GM23248 (cell line): Measurements from ENCODE around the gene CAPN13. TPM values are rescaled to one million over a fixed set of nuclear protein-coding genes. Genes with fewer than 3 reads are reported as not detected.
"Not testable (repeated sequence)": the region's sequence is repeated elsewhere in the genome, so short reads cannot be mapped to it uniquely, and the experiment has no call there.

Experiments used
- DNase-seq: peaks from one replicate; pipeline ENCODE4 v3.0.0-alpha.2; 2015
- H2AFZ ChIP-seq: fragments of 200-600 bp; sonication (generic); 2 replicates; pipeline ENCODE4 v1.6.1; 2016; ENCODE audit warnings: antibody characterized with exemption
- H3F3A ChIP-seq: fragments of 200-600 bp; sonication (generic); 2 replicates; pipeline ENCODE4 v1.6.1; 2016; ENCODE audit warnings: mild to moderate bottlenecking, antibody characterized with exemption, mixed run types; ENCODE audit not compliant: insufficient read depth
- H3K27ac ChIP-seq: fragments of 200-600 bp; sonication (generic); 2 replicates; pipeline ENCODE4 v1.5.1; 2016; ENCODE audit warnings: mild to moderate bottlenecking
- H3K27me3 ChIP-seq: fragments of 200-600 bp; sonication (generic); replicated peaks from 2 replicates; pipeline ENCODE4 v1.6.1; 2016; ENCODE audit warnings: mild to moderate bottlenecking; ENCODE audit not compliant: insufficient read depth
- H3K36me3 ChIP-seq: fragments of 200-600 bp; sonication (generic); 2 replicates; pipeline ENCODE4 v1.6.1; 2016; ENCODE audit warnings: low read depth, mild to moderate bottlenecking
- H3K4me1 ChIP-seq: fragments of 200-600 bp; sonication (generic); 2 replicates; pipeline ENCODE4 v1.6.1; 2016; ENCODE audit warnings: mild to moderate bottlenecking; ENCODE audit not compliant: insufficient read depth
- H3K4me2 ChIP-seq: fragments of 200-600 bp; sonication (generic); one replicate; pipeline ENCODE4 v1.6.1; 2016; ENCODE audit warnings: mild to moderate bottlenecking; ENCODE audit not compliant: unreplicated experiment
- H3K4me3 ChIP-seq: fragments of 200-600 bp; sonication (generic); 2 replicates; pipeline ENCODE4 v1.5.1; 2016; ENCODE audit warnings: mild to moderate bottlenecking
- H3K79me2 ChIP-seq: fragments of 200-600 bp; sonication (generic); 2 replicates; pipeline ENCODE4 v1.6.1; 2016; ENCODE audit warnings: mild to moderate bottlenecking; ENCODE audit not compliant: insufficient read depth
- H3K9ac ChIP-seq: fragments of 200-600 bp; sonication (generic); 2 replicates; pipeline ENCODE4 v1.6.1; 2016; ENCODE audit warnings: mild to moderate bottlenecking
- H3K9me2 ChIP-seq: fragments of 200-600 bp; sonication (generic); 2 replicates; pipeline ENCODE4 v1.6.1; 2016; ENCODE audit warnings: mixed run types, mild to moderate bottlenecking, moderate library complexity; ENCODE audit not compliant: insufficient read depth
- H3K9me3 ChIP-seq: fragments of 200-600 bp; sonication (generic); one replicate; pipeline ENCODE4 v1.6.1; 2017; ENCODE audit warnings: low read depth
- H4K20me1 ChIP-seq: fragments of 200-600 bp; sonication (generic); 2 replicates; pipeline ENCODE4 v1.6.0; 2016; ENCODE audit not compliant: insufficient read depth
- EZH2 ChIP-seq: fragments of 200-600 bp; sonication (generic); IDR thresholded peaks from 2 replicates; pipeline ENCODE4 v1.6.1; 2018; ENCODE audit warnings: antibody characterized with exemption, mild to moderate bottlenecking; ENCODE audit not compliant: insufficient read depth, poor library complexity, severe bottlenecking
- EZH2phosphoT487 ChIP-seq: fragments of 200-600 bp; sonication (generic); IDR thresholded peaks from 2 replicates; pipeline ENCODE4 v1.6.1; 2018; ENCODE audit warnings: antibody characterized with exemption, moderate library complexity, mild to moderate bottlenecking, low read depth; ENCODE audit not compliant: insufficient read depth
- WGBS, 2 experiments: methylation state at CpG; one replicate each; pipeline ENCODE4 v1.1.6; 2015 to 2017; ENCODE audit warnings: low lambda C conversion rate in 2 of 2, low coverage in 1 of 2; ENCODE audit errors: missing lambda C conversion rate in 2 of 2; 5-methylcytosine and 5-hydroxymethylcytosine counted together
- in situ Hi-C: fragments of 300-500 bp; cut with MboI; formaldehyde crosslinking; loops from 2 replicates; pipeline ENCODE4 v1.15.0; 2020
- polyA plus RNA-seq: library from polyadenylated mRNA; unstranded; fragments of >200 nt; fragmentation: Nextera tagmentation; extraction: Ambion mirVana; gene quantifications from 2 replicates; pipeline ENCODE4 v1.2.1, GENCODE V29; 2016
- total RNA-seq: library from RNA; depleted of rRNA; stranded (reverse); fragments of >200 nt; shearing (Covaris generic); gene quantifications from 2 replicates; pipeline ENCODE4 v1.2.3, GENCODE V29; 2014

The CAPN13 gene
- total and polyA plus RNA-seq, 2 experiments from 2014 or later: not detected

DNA sequence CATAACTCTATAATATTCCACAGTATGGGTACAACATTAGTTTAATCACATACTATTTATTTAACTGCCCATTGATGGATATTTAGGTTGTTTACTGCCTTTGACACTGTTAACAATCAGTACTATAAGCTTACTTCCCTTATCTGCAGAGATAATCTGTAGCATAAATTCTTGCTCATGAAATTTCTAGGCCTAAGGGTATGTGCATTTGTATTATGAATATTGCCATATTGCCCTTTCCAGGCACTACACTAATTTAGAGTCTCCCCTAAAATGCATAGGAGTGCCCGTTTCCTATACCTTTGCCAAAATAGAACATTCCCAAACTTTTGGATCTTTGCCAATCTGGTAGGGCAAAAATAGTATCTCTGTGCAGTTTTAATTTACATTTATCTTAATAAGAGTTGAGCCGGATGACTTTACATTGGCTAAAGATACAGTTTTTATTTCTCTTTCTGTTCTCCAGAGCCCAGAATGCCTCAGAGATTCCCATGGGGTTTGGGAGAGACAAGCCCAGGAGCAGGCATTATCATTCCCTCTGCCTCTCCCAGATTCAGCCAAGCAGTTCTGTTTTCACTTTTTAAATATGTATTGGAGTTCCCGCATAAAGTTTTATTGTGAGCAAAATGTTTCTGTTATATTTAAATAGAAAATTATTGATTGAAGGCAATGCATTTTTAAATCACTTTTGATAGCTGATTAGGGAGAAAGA is 102.8 kb downstream of the CAPN13 start:
- in situ Hi-C loops: loop anchor here (10.0 kb wide), 2 partner anchors 500 to 540 kb away; no protein-coding TSS in a partner anchor
- TF ChIP-seq EZH2 (no peak), EZH2phosphoT487 (no peak)
- no peaks in the 10 kb centered on the region for H3K79me2 ChIP-seq

DNA sequence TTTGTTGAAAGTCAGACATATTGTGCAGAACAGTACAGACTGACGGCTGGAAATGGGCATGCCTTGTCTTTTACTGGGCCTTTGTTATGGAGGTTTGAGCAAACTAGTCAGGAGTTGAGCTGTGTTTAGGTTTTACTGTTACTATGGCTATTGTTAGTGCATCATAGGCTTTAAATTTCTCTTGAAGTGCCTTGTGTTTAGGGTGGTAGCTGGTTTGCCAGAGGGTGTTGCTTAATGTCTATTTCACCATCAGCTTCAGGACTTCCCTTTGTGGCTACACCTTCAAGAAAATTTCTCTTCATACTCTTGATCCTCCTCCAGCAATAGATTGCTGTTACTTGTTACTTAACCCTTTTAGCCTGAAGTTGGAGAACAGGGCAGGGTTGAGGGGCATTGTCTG is 104.6 kb downstream of the CAPN13 start:
- Histone ChIP-seq H3K4me2 (no peak overlapping the region), H3K9ac (no peak overlapping the region), H2AFZ (no peak overlapping the region), H3K4me1 (no peaks in the 10 kb centered on the region), H3K27ac (no peak overlapping the region), H3K9me3 (peaks cover 7% of the 10 kb centered on the region), H3K27me3 (no peaks in the 10 kb centered on the region), H4K20me1 (no peaks in the 10 kb centered on the region), H3K79me2 (no peaks in the 10 kb centered on the region), H3F3A (peaks cover 4% of the 10 kb centered on the region), H3K9me2 (no peaks in the 10 kb centered on the region), H3K36me3 (no peaks in the 10 kb centered on the region), H3K4me3 (no peak overlapping the region)
- TF ChIP-seq EZH2phosphoT487: no peak
- TF ChIP-seq EZH2: no peak
- in situ Hi-C loops: loop anchor here (10.0 kb wide), 2 partner anchors 498 to 538 kb away; no protein-coding TSS in a partner anchor
- DNase-seq: no peak
- WGBS, 2 experiments: 88 to 93% methylated on average over 1 of the region's 1 CpG

More for the DNA sequence above, 102.8 kb downstream of the CAPN13 start:
- Histone ChIP-seq H3F3A (peaks cover 8% of the 10 kb centered on the region), H3K9me2 (no peaks in the 10 kb centered on the region), H3K4me2 (no peak overlapping the region), H3K9me3 (peaks cover 7% of the 10 kb centered on the region), H4K20me1 (no peaks in the 10 kb centered on the region), H3K9ac (no peak overlapping the region), H3K4me3 (no peak overlapping the region), H2AFZ (no peak overlapping the region), H3K4me1 (no peaks in the 10 kb centered on the region), H3K27ac (no peak overlapping the region), H3K27me3 (no peaks in the 10 kb centered on the region), H3K36me3 (no peaks in the 10 kb centered on the region)
- WGBS, 2 experiments: 82% methylated on average over 3 of the region's 3 CpGs
- DNase-seq: no peak

DNA sequence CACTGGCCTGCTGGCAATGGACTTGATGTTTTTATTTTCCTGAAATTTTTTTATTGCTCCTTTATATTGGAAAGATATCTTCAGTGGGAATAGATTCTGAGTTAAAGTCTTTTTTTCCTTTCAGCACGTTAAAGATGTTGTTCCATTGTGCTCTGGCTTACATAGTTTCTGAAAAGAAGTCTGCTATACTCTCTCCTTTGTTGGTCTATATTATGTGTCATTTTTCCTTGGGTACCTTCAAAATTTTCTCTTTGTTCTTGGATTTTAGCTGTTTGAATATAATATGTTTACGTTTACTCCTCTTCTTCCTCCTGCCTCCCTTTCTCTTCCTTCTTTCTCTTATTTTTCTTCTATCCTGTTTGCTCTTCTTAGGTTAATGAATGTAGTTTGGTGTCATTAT is 105.5 kb downstream of the CAPN13 start:
- no peaks in the 10 kb centered on the region for H3K4me1 ChIP-seq
- H3K36me3 ChIP-seq: no peaks in the 10 kb centered on the region
- peaks cover 7% of the 10 kb centered on the region for H3K9me3 ChIP-seq
- 46 to 52% methylated on average over 2 of the region's 2 CpGs for WGBS, 2 experiments
- H3F3A ChIP-seq: peaks cover 4% of the 10 kb centered on the region
- H3K4me3 ChIP-seq: no peak overlapping the region
- H3K27me3 ChIP-seq: no peaks in the 10 kb centered on the region
- H3K9me2 ChIP-seq: no peaks in the 10 kb centered on the region
- DNase-seq: peak; percentile 28
- no peak overlapping the region for H3K9ac ChIP-seq
- no peaks in the 10 kb centered on the region for H4K20me1 ChIP-seq
- no peak overlapping the region for H2AFZ ChIP-seq
- in situ Hi-C loops: loop anchor here (10.0 kb wide), 2 partner anchors 497 to 537 kb away; no protein-coding TSS in a partner anchor
- H3K79me2 ChIP-seq: no peaks in the 10 kb centered on the region
- no peak overlapping the region for H3K27ac ChIP-seq
- no peak overlapping the region for H3K4me2 ChIP-seq
- TF ChIP-seq EZH2phosphoT487: no peak
- TF ChIP-seq EZH2: no peak

DNA sequence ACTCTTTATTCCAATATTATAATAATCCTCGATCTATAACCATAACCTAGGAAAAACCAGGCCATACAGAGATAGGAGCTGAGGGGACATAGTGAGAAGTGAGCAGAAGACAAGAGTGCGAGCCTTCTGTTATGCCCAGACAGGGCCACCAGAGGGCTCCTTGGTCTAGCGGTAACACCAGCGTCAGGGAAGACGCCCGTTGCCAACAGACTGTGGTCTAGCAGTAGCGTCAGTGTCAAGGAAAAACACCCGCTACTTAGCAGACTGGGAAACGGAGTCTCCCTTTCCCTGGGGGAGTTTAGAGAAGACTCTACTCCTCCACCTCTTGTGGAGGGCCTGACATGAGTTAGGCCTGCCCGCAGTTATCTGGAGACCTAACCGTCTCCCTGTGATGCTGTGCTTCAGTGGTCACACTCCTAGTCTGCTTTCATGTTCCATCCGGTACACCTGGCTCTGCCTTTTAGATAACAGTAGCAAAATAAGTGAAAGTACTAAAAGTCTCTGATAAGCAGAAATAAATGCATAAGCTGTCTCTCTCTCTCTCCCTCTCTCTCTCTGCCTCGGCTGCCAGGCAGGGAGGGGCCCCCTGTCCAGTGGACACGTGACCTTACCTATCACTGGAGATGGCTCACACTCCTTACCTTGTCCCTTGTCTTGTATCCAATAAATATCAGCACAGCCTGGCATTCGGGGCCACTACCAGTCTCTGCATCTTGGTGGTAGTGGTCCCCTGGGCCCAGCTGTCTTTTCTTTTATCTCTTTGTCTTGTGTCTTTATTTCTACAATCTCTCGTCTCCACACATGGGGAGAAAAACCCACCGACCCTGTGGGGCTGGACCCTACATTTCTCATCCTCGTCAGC is 109.8 kb downstream of the CAPN13 start:
- H3K4me2 ChIP-seq, H3K4me3 ChIP-seq, H3K27me3 ChIP-seq, DNase-seq, H3K9ac ChIP-seq, H2AFZ ChIP-seq, H3K9me2 ChIP-seq, in situ Hi-C loops, H4K20me1 ChIP-seq, H3K79me2 ChIP-seq, H3K36me3 ChIP-seq, H3K9me3 ChIP-seq, H3F3A ChIP-seq, H3K27ac ChIP-seq: not testable (repeated sequence)
- WGBS, 2 experiments: 84 to 86% methylated on average over 17 to 18 of the region's 18 CpGs
- H3K4me1 ChIP-seq: peaks cover 18% of the 10 kb centered on the region; the same call in 1 of the 2 replicates
